IMR-90 (cell line): ENCODE measurements around the gene CD276. TPM values are rescaled to one million over a fixed set of nuclear protein-coding genes. Genes with fewer than 3 reads are reported as not detected.

Experiments
- ATAC-seq: fragments of 200-7000 bp; cut with Tn5 transposase; 2 replicates; pipeline ENCODE4 v1.9.1; 2020; ENCODE audit warnings: low read depth, mild to moderate bottlenecking, moderate library complexity
- BruUV-seq: library from RNA; stranded (reverse); fragments of 400-500 nt; replicated peaks from 2 replicates; lab custom pipeline; 2021; lab: Mats Ljungman, UMichigan
- CTCF ChIA-PET: fragments of 300-600 bp; formaldehyde crosslinking; extraction: SDS; loops from one replicate; lab custom pipeline; 2021; ENCODE audit warnings: antibody characterized with exemption; lab: Yijun Ruan, JAX
- POLR2A ChIA-PET: fragments of 300-600 bp; sonication (Branson Sonifier 250); formaldehyde crosslinking; loops from one replicate; lab custom pipeline; 2022; ENCODE audit warnings: antibody characterized with exemption; ENCODE audit not compliant: unreplicated experiment; lab: Charles Lee
- DNase-seq: peaks from one replicate; pipeline ENCODE4 v3.0.0; 2013
- H2AFZ ChIP-seq: replicated peaks from 2 replicates; pipeline ENCODE3; 2013; ENCODE audit warnings: low read length, mild to moderate bottlenecking; ENCODE audit not compliant: poor library complexity
- H2AK5ac ChIP-seq: 2 replicates; pipeline ENCODE4 v1.6.1; 2013; ENCODE audit warnings: low read depth, low read length, inconsistent platforms
- H2AK9ac ChIP-seq: replicated peaks from 2 replicates; pipeline ENCODE3; 2013; ENCODE audit warnings: mild to moderate bottlenecking, low read depth, low read length, moderate library complexity; ENCODE audit not compliant: poor library complexity
- H2BK120ac ChIP-seq: 2 replicates; pipeline ENCODE4 v1.6.1; 2013; ENCODE audit warnings: low read depth, low read length, inconsistent platforms
- H2BK15ac ChIP-seq: 3 replicates; pipeline ENCODE4 v1.6.1; 2013; ENCODE audit warnings: low read depth, low read length, inconsistent platforms
- H2BK20ac ChIP-seq: 2 replicates; pipeline ENCODE4 v1.6.1; 2013; ENCODE audit warnings: low read depth, mild to moderate bottlenecking, inconsistent platforms, low read length, moderate library complexity
- H2BK5ac ChIP-seq: 2 replicates; pipeline ENCODE4 v1.6.1; 2013; ENCODE audit warnings: mild to moderate bottlenecking, low read depth, low read length, inconsistent platforms; ENCODE audit not compliant: poor library complexity, severe bottlenecking
- H3K14ac ChIP-seq: replicated peaks from 2 replicates; pipeline ENCODE4 v1.6.1; 2013; ENCODE audit warnings: low read depth, low read length, inconsistent platforms
- H3K18ac ChIP-seq: 2 replicates; pipeline ENCODE4 v1.6.1; 2013; ENCODE audit warnings: low read depth, low read length, control low read depth
- H3K23ac ChIP-seq: 2 replicates; pipeline ENCODE4 v1.6.1; 2013; ENCODE audit warnings: low read depth, low read length, inconsistent platforms
- H3K27ac ChIP-seq: 2 replicates; pipeline ENCODE4 v1.5.1; 2013; ENCODE audit warnings: mild to moderate bottlenecking, control low read depth, low read length; ENCODE audit not compliant: insufficient read depth
- H3K27me3 ChIP-seq: 2 replicates; pipeline ENCODE4 v1.6.1; 2013; ENCODE audit warnings: low read length; ENCODE audit not compliant: control insufficient read depth, insufficient read depth
- H3K36me3 ChIP-seq: 2 replicates; pipeline ENCODE4 v1.6.1; 2013; ENCODE audit warnings: low read length, mixed read lengths; ENCODE audit not compliant: control insufficient read depth, insufficient read depth
- H3K4ac ChIP-seq: 2 replicates; pipeline ENCODE4 v1.6.1; 2013; ENCODE audit warnings: low read depth, low read length, inconsistent platforms
- H3K4me1 ChIP-seq: 2 replicates; pipeline ENCODE4 v1.6.1; 2013; ENCODE audit warnings: low read length, mixed read lengths; ENCODE audit not compliant: control insufficient read depth, insufficient read depth
- H3K4me2 ChIP-seq: 2 replicates; pipeline ENCODE4 v1.6.1; 2013; ENCODE audit warnings: low read depth, mild to moderate bottlenecking, control low read depth, low read length, moderate library complexity
- H3K4me3 ChIP-seq: 2 replicates; pipeline ENCODE4 v1.5.1; 2013; ENCODE audit warnings: low read depth, mild to moderate bottlenecking, control low read depth, low read length, moderate library complexity; ENCODE audit not compliant: insufficient read depth
- H3K56ac ChIP-seq: 2 replicates; pipeline ENCODE4 v1.6.1; 2013; ENCODE audit warnings: low read length, inconsistent platforms; ENCODE audit not compliant: insufficient read depth; ENCODE audit errors: extremely low read depth
- H3K79me1 ChIP-seq, 2 experiments: 2 replicates each; pipeline ENCODE4 v1.6.1; 2013; ENCODE audit warnings: low read length in 2 of 2, inconsistent platforms in 1 of 2, low read depth in 1 of 2
- H3K9ac ChIP-seq: 2 replicates; pipeline ENCODE4 v1.6.1; 2013; ENCODE audit warnings: low read depth, low read length, control low read depth
- H3K9me1 ChIP-seq: 2 replicates; pipeline ENCODE4 v1.6.1; 2013; ENCODE audit warnings: low read length, inconsistent platforms; ENCODE audit not compliant: insufficient read depth
- H3K9me3 ChIP-seq: 2 replicates; pipeline ENCODE4 v1.6.1; 2013; ENCODE audit warnings: low read length; ENCODE audit not compliant: control insufficient read depth, insufficient read depth
- H4K20me1 ChIP-seq: 2 replicates; pipeline ENCODE4 v1.6.1; 2013; ENCODE audit warnings: low read length, inconsistent platforms; ENCODE audit not compliant: insufficient read depth
- H4K5ac ChIP-seq: 2 replicates; pipeline ENCODE4 v1.6.1; 2013; ENCODE audit warnings: mild to moderate bottlenecking, low read depth, low read length, control low read depth
- H4K8ac ChIP-seq, 2 experiments: 2 replicates each; pipeline ENCODE4 v1.6.1; 2013; ENCODE audit warnings: low read depth in 2 of 2, low read length in 2 of 2, control low read depth in 1 of 2, inconsistent platforms in 1 of 2
- H4K91ac ChIP-seq: 2 replicates; pipeline ENCODE4 v1.6.1; 2013; ENCODE audit warnings: low read depth, low read length, inconsistent platforms; ENCODE audit not compliant: insufficient read depth
- BHLHE40 ChIP-seq: fragments of 150-350 bp; IDR thresholded peaks from 2 replicates; pipeline ENCODE4 v1.6.1; 2016; ENCODE audit warnings: mild to moderate bottlenecking, low read depth, low read length
- CEBPB ChIP-seq: IDR thresholded peaks from 2 replicates; pipeline ENCODE4 v1.6.1; 2012; ENCODE audit warnings: low read depth, low read length, improper control_type of control experiment
- CHD1 ChIP-seq: IDR thresholded peaks from 2 replicates; pipeline ENCODE4 v1.6.1; 2012; ENCODE audit warnings: low read depth, low read length, improper control_type of control experiment
- CTCF ChIP-seq: conservative IDR thresholded peaks from 2 replicates; pipeline ENCODE4 v1.5.1; 2012; ENCODE audit warnings: mild to moderate bottlenecking, low read depth, low read length, improper control_type of control experiment
- FOS ChIP-seq: fragments of 150-350 bp; IDR thresholded peaks from 2 replicates; pipeline ENCODE4 v1.6.1; 2016; ENCODE audit warnings: low read depth, low read length
- MAFK ChIP-seq: IDR thresholded peaks from 2 replicates; pipeline ENCODE4 v1.6.1; 2012; ENCODE audit warnings: low read depth, low read length, improper control_type of control experiment
- MAZ ChIP-seq: IDR thresholded peaks from 2 replicates; pipeline ENCODE4 v1.6.1; 2012; ENCODE audit warnings: low read depth, mild to moderate bottlenecking, low read length, improper control_type of control experiment, moderate library complexity, borderline replicate concordance
- MXI1 ChIP-seq: IDR thresholded peaks from 2 replicates; pipeline ENCODE4 v1.6.1; 2012; ENCODE audit warnings: low read depth, mild to moderate bottlenecking, low read length, moderate library complexity, borderline replicate concordance
- NFE2L2 ChIP-seq: fragments of 150-350 bp; IDR thresholded peaks from 2 replicates; pipeline ENCODE4 v1.6.1; 2016; ENCODE audit warnings: low read depth, mild to moderate bottlenecking, low read length
- POLR2A ChIP-seq: IDR thresholded peaks from 2 replicates; pipeline ENCODE4 v1.6.1; 2012; ENCODE audit warnings: mild to moderate bottlenecking, low read depth, low read length
- RAD21 ChIP-seq: IDR thresholded peaks from 2 replicates; pipeline ENCODE4 v1.6.1; 2012; ENCODE audit warnings: low read length, improper control_type of control experiment
- RCOR1 ChIP-seq: IDR thresholded peaks from 2 replicates; pipeline ENCODE4 v1.6.1; 2012; ENCODE audit warnings: mild to moderate bottlenecking, low read length, improper control_type of control experiment; ENCODE audit not compliant: insufficient replicate concordance
- RFX5 ChIP-seq: IDR thresholded peaks from 2 replicates; pipeline ENCODE4 v1.8.0; 2012; ENCODE audit warnings: low read depth, mild to moderate bottlenecking, low read length, moderate library complexity
- SMC3 ChIP-seq: fragments of 150-350 bp; IDR thresholded peaks from 2 replicates; pipeline ENCODE4 v1.6.1; 2016; ENCODE audit warnings: low read depth, mild to moderate bottlenecking, antibody characterized with exemption, low read length, moderate library complexity
- USF2 ChIP-seq: fragments of 150-350 bp; IDR thresholded peaks from 2 replicates; pipeline ENCODE4 v1.6.1; 2017; ENCODE audit warnings: mild to moderate bottlenecking, antibody characterized with exemption, low read length, low read depth
- WGBS, 2 experiments: methylation state at CpG; one replicate each; pipeline versions ENCODE4 v1.1.5 to v1.1.7; 2013; ENCODE audit warnings: missing lambda C conversion rate in 2 of 2; ENCODE audit not compliant: insufficient read length in 1 of 2; ENCODE audit errors: extremely low coverage in 2 of 2; 5-methylcytosine and 5-hydroxymethylcytosine counted together
- dilution Hi-C: fragments of 300-500 bp; cut with HindIII; formaldehyde crosslinking; loops from one replicate; pipeline ENCODE4 v1.14.3; 2018; ENCODE audit warnings: low sequenced_read_pairs; ENCODE audit not compliant: unreplicated experiment
- in situ Hi-C: fragments of 300-500 bp; cut with MboI; formaldehyde crosslinking; loops from 3 replicates; pipeline ENCODE4 v1.14.3; 2019; ENCODE audit warnings: low sequenced_read_pairs, inconsistent platforms, mixed read lengths
- intact Hi-C: fragments of 100-400 bp; cut with micrococcal nuclease; formaldehyde crosslinking; loops from 2 replicates; pipeline ENCODE4 v1.10.0; 2022
- polyA plus RNA-seq, 3 experiments: library from polyadenylated mRNA; depleted of rRNA; stranded (reverse); fragments of >200 nt; gene quantifications; 2 replicates each; pipeline ENCODE4 v1.2.3, GENCODE V29; 2012; ENCODE audit warnings: low replicate concordance in 1 of 3
- total RNA-seq: library from RNA; depleted of rRNA; stranded (reverse); fragments of >200 nt; gene quantifications from 2 replicates; pipeline ENCODE4 v1.2.3, GENCODE V29; 2012
- TF ChIP-seq, protein P1 (sequence below): fragments of 150-350 bp; IDR thresholded peaks from 2 replicates; pipeline ENCODE4 v1.6.1; 2016; ENCODE audit warnings: low read depth, mild to moderate bottlenecking, low read length, moderate library complexity, borderline replicate concordance

CD276 gene
- total and polyA plus RNA-seq, 2 of the 4 experiments (the other 2 are of a cell fraction) = 30.8 to 149 TPM

DNA sequence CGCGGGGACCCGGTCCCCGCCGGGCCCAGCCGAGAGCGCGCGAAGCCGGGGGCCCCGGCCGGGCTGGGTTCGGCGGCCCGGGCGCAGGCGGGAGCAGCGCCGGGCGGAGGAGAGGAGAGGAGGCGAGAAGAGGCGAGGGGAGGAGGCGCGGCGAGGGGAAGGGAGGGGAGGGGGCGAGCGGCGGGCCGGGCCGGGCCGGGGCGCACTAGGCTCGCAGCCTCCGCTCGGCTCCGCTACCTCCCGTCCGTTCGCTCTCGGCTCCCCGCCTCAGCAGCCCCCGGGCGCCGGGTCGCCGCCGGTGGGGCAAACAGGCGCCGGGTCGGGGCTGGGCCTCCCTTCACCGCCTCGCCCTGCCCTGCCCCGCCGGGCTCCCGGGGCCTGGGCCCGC is 68.6 kb downstream of the CD276 start:
- H3K27me3 ChIP-seq = peaks cover 84% of the 10 kb centered on the region
- no peak overlapping the region for H4K91ac ChIP-seq
- peak; percentile 71 for ATAC-seq
- H3K36me3 ChIP-seq = no peaks in the 10 kb centered on the region
- no peak overlapping the region for H3K18ac ChIP-seq
- intact Hi-C loops = loop anchor here (1.0 kb wide), 1 partner anchor 29 kb away; no protein-coding TSS in a partner anchor
- no peak for DNase-seq
- H3K4me2 ChIP-seq = peak overlapping the region; percentile 57
- WGBS, 2 experiments = 1% methylated on average over 12 of the region's 56 CpGs; no CpG with 5 or more reads in 1 of the 2 experiments
- no peak overlapping the region for H3K56ac ChIP-seq
- no peak overlapping the region for H3K27ac ChIP-seq
- no peak overlapping the region for H4K8ac ChIP-seq
- no peaks in the 10 kb centered on the region; the same call in none of the 2 replicates for H4K20me1 ChIP-seq
- peak overlapping the region; percentile 37 for H3K4me3 ChIP-seq
- H2AFZ ChIP-seq = peak overlapping the region; percentile 78
- H3K9ac ChIP-seq = no peak overlapping the region
- H3K23ac ChIP-seq = no peak overlapping the region
- no peaks in the 10 kb centered on the region for H3K4me1 ChIP-seq
- no TSS peak for BruUV-seq
- H2BK5ac ChIP-seq = no peak overlapping the region
- H3K14ac ChIP-seq = no peak overlapping the region
- H4K5ac ChIP-seq = no peak overlapping the region
- H2AK9ac ChIP-seq = no peak overlapping the region
- H2BK20ac ChIP-seq = no peak overlapping the region
- dilution Hi-C loops = no loop called here
- TF ChIP-seq MXI1 (no peak), BHLHE40 (no peak), FOS (no peak), SMC3 (no peak), CTCF (no peak), RCOR1 (no peak), MAFK (no peak), CHD1 (no peak), RAD21 (no peak), RFX5 (no peak), MAZ (no peak), CEBPB (no peak), USF2 (no peak), NFE2L2 (no peak), POLR2A (no peak)
- TF ChIP-seq, protein P1, sequence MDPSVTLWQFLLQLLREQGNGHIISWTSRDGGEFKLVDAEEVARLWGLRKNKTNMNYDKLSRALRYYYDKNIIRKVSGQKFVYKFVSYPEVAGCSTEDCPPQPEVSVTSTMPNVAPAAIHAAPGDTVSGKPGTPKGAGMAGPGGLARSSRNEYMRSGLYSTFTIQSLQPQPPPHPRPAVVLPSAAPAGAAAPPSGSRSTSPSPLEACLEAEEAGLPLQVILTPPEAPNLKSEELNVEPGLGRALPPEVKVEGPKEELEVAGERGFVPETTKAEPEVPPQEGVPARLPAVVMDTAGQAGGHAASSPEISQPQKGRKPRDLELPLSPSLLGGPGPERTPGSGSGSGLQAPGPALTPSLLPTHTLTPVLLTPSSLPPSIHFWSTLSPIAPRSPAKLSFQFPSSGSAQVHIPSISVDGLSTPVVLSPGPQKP = no peak
- ChIA-PET CTCF (no interaction called here), POLR2A (no interaction called here)
- in situ Hi-C loops = no loop called here
- H3K4ac ChIP-seq = no peak overlapping the region
- no peaks in the 10 kb centered on the region for H3K79me1 ChIP-seq
- no peak overlapping the region for H2BK120ac ChIP-seq
- H2BK15ac ChIP-seq = no peak overlapping the region
- H3K9me1 ChIP-seq = peaks cover 3% of the 10 kb centered on the region; the same call in 1 of the 2 replicates
- peaks cover 2% of the 10 kb centered on the region; the same call in 1 of the 2 replicates for H3K9me3 ChIP-seq
- no peak overlapping the region for H2AK5ac ChIP-seq
